Brain microvascular endothelial cell (primary cell): Measurements from ENCODE around the gene MAGEA9B.
"Not testable (repeated sequence)": the region's sequence is repeated elsewhere in the genome, so short reads cannot be mapped to it uniquely, and the experiment has no call there.

ENCODE experiments used
- DNase-seq: peaks from one replicate; pipeline ENCODE4 v3.0.0-alpha.2; 2020
- H3K27ac ChIP-seq: fragments of 250-450 bp; sonication (Bioruptor Pico); 2 replicates; pipeline ENCODE4 v1.5.1; 2020; ENCODE audit warnings: mild to moderate bottlenecking, moderate library complexity
- H3K27me3 ChIP-seq: fragments of 250-450 bp; sonication (Bioruptor Pico); replicated peaks from 2 replicates; pipeline ENCODE4 v1.5.1; 2020; ENCODE audit warnings: mild to moderate bottlenecking
- H3K36me3 ChIP-seq: fragments of 250-450 bp; sonication (Bioruptor Pico); replicated peaks from 2 replicates; pipeline ENCODE4 v1.5.1; 2020; ENCODE audit warnings: mild to moderate bottlenecking
- H3K4me3 ChIP-seq: 2 replicates; pipeline ENCODE4 v1.5.1; 2011; ENCODE audit warnings: low read depth, mild to moderate bottlenecking, control low read depth, low read length, moderate library complexity
- CTCF ChIP-seq: IDR thresholded peaks from 2 replicates; pipeline ENCODE4 v1.5.1; 2011; ENCODE audit warnings: low read depth, mild to moderate bottlenecking, moderate library complexity, low read length, control low read depth, inconsistent platforms; ENCODE audit errors: missing control alignments
- in situ Hi-C: cut with HindIII; loops from 2 replicates; pipeline ENCODE4 v1.10.0; 2017; ENCODE audit warnings: low sequenced_read_pairs, low pct_ligation_motif_present

MAGEA9B gene

DNA sequence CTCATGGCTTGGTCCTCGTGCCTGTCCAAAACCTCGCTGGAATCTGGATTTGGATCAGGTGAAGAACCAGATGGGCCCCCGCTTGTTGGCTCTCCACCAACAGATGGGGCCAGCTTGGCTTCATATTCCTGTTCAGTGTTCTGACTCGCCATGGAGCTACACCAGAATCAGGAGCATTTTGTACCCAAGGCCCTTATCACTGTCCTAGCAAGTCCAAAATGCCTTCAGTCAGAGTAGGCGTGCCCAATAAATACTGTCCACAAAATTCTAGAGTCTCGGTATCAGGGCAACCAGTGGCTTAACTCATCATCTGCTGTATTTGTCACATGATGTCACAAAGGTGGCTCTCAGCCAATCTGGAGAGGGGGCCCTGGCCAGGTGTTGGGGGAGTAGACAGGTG, 37.6 kb downstream of the MAGEA9B start, which contains the start of gene HSFX3:
TSS of gene HSFX3 (minus strand) at position 224 of the 400 bp plus-strand sequence. CDS start at position 152, 72 bp downstream.
- DNase-seq, H3K27me3 ChIP-seq, H3K27ac ChIP-seq, H3K4me3 ChIP-seq, H3K36me3 ChIP-seq, in situ Hi-C loops: not testable (repeated sequence)

DNA sequence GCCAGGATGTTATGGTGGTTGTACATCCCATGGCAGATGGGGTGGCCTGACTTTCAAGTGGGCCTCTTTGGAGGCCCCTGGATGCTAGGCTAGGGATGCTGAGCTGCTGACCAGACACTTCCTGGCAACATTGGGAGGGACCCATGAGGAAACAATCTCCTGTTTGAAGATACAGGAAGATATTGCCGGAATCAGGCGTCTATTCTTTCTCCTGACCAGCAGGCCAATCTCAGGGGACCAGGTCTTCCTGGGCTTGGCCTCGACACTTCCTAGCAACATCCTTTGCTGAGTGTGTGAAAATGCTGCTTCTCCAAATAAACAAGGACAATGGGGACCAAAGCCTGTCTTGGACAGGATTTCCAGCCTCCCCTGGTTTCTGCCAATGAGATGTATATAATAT, 39.5 kb downstream of the MAGEA9B start:
- H3K36me3 ChIP-seq, H3K27ac ChIP-seq, H3K27me3 ChIP-seq, in situ Hi-C loops, H3K4me3 ChIP-seq, DNase-seq: not testable (repeated sequence)

GRCh38 chrX:149546962-149547361, 40.3 kb downstream of the MAGEA9B start:
- H3K4me3 ChIP-seq, H3K27me3 ChIP-seq, H3K36me3 ChIP-seq, in situ Hi-C loops, H3K27ac ChIP-seq, DNase-seq: not testable (repeated sequence)

DNA sequence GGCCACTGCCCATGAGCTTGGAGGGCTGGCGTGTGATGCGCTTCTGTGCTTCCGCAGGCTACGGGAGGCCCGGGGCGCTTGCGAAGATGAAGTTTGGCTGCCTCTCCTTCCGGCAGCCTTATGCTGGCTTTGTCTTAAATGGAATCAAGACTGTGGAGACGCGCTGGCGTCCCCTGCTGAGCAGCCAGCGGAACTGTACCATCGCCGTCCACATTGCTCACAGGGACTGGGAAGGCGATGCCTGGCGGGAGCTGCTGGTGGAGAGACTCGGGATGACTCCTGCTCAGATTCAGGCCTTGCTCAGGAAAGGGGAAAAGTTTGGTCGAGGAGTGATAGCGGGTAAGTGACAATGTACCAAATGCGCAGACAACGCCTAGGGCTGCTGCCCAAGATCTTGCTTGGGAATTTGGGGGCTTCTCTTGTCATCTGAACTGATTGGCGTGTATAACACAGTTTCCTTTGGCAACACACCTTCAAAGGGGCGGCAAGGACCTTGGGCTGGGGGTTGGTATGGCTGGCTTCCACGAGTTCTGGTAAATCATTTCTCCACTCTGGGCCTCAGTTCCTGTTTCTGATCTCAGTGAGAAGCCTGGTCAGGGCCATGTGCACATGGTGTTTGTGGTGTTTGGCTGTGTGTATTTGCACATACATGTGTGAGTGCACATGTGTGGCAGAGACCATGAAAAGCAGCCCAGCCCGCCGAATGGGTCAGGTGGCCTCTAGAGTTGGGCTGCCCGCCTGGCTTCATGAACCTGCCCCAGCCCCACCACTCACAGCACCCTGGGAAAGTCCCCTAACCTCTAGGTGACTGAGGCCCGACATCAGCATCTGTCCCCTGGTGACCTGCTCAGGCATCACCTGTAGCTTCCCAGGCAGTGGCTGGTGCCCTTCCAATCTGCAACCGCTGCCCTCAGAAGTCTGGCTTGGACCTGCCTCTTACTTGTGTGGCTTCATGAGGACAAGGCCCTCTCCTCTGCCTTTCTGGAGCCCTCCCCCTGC, 41.4 kb downstream of the MAGEA9B start:
- H3K4me3 ChIP-seq, H3K27me3 ChIP-seq, in situ Hi-C loops, H3K27ac ChIP-seq, H3K36me3 ChIP-seq: not testable (repeated sequence)
- peak; percentile 26 for TF ChIP-seq CTCF
- DNase-seq, result peak; percentile 19

DNA sequence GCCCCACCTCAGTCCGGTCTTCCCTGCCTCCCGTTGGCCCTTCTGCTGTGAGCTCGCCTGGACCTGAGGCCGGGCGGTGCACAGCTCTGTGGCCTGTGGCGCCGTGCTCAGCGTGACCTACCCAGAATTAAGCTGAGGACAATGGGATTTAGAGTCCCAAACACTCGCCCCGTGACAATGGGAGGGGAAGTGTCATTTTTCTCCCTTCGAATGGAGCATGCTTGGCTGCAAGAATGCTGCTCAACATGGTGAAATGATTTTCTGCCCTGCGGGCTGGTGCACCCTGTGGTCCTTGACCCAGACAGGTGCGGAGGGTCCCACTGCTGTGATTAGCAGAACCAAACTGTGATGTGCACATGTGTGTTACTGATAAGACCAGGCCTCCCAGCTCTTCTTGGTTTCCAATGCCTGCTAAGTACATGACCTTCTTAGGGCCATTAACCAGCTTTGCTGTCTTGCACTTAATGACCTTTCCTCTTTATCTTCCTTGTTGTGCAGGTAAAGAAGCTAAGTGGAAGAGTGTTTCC, 45.7 kb downstream of the MAGEA9B start:
- no peak for DNase-seq
- no peaks in the 10 kb centered on the region for H3K27me3 ChIP-seq
- H3K27ac ChIP-seq, result peak overlapping the region; percentile 99
- H3K4me3 ChIP-seq, result peak overlapping the region; percentile 68
- H3K36me3 ChIP-seq, result no peaks in the 10 kb centered on the region
- in situ Hi-C loops, result no loop called here
- TF ChIP-seq CTCF, result no peak

DNA sequence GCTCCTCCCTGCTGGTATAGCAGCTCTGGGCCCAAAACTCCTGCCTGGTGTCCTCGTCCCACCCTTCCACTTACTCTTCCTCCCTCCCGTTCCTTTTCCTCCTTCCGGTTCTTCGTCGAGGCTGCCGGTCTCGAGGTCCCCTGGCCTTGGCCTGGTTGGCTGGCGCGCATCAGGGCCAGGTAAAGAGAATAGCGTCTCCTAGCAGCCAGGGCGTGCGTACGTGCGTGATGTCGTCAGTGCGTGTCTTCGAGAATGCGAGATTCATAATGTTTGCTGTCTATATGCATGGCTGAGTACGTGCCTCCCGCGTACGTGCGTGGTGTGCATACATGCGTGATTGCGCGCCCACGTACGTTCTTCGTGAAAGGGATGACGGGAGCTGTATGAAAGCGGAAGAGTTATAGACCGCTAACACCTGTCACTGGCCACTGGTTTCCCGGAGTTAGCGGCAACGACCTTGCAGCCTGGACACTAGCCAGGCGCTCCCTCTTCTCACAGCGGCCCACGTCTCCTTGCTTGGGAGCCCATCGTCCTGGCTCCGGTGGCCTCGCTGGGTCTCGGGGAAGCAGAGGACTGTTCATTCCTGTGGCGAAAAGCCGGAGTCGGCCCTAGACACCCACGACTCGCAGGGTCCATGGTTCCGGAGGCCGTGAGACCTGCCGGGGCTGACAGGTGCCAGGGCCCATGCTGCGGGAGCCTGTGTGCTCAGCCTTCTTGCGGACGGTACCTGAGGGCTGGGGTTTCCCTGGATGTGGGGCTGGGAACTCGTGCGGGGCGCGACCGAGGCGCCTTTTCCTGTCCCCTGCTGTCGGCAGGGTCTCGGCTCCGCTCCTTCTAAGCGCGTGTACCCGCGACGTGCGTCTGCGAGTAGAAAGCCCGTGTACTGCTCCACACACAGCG, 46.4 kb downstream of the MAGEA9B start, which contains the start of gene EOLA1:
TSS of gene EOLA1 (plus strand) at position 392 of the 900 bp plus-strand sequence. CDS start 4,619 bp downstream, outside the sequence.
- no peak for TF ChIP-seq CTCF
- peak; percentile 95 for DNase-seq
- H3K4me3 ChIP-seq, result peak within 1 kb of the TSS; percentile 68
- in situ Hi-C loops, result no loop called here
- H3K27ac ChIP-seq, result peak within 1 kb of the TSS; percentile 99
- no peaks in the 10 kb centered on the region for H3K36me3 ChIP-seq
- no peaks in the 10 kb centered on the region for H3K27me3 ChIP-seq

DNA sequence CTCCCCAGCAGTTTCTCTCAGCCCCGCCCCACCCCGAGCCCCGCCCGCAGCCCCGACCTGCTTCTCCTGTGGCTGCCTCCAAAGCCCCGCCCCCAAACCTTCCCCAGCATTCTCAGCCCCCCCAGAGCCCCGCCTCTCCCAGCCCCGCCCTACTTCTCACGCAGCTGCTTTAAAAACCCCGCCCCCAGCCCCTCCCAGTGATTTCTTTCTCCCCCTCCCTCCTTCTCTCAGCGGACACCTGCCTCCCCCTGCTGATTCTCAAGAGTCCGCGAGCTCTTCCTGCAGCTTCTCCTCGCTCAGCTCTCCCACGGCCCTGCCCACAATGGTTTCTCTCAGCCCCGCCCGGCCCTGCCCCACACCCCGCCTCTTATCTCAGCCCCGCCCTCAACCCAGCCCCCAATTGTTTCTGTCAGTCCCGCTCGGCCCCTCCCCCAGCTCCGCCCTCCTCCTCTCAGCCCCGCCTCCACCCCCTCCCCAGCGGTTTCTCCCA, 47.1 kb downstream of the MAGEA9B start:
- TF ChIP-seq CTCF, result no peak
- no peaks in the 10 kb centered on the region for H3K27me3 ChIP-seq
- DNase-seq, result peak; percentile 81
- in situ Hi-C loops, result no loop called here
- H3K4me3 ChIP-seq, result peak overlapping the region; percentile 68
- peak overlapping the region; percentile 99 for H3K27ac ChIP-seq
- no peaks in the 10 kb centered on the region for H3K36me3 ChIP-seq
